K562 (cell line): ENCODE measurements around the gene AP3S2. TPM values are rescaled to one million over a fixed set of nuclear protein-coding genes. Genes with fewer than 3 reads are reported as not detected.

Source experiments
- ATAC-seq: fragments of 200-7000 bp; cut with Tn5 transposase; 3 replicates; pipeline ENCODE4 v1.9.1; 2020; ENCODE audit warnings: moderate library complexity
- BruUV-seq: library from RNA; stranded (reverse); fragments of 400-500 nt; replicated peaks from 2 replicates; lab custom pipeline; 2021; lab: Mats Ljungman, UMichigan
- CTCF ChIA-PET: fragments of 300-600 bp; formaldehyde crosslinking; extraction: SDS; loops from one replicate; lab custom pipeline; 2021; ENCODE audit warnings: low intra/inter-chr PET ratio; lab: Yijun Ruan, JAX
- POLR2A ChIA-PET: fragments of 300-600, 350-650 bp; sonication (Branson Sonifier 250); formaldehyde crosslinking; extraction: SDS; loops from one replicate; lab custom pipeline; 2021; ENCODE audit warnings: antibody characterized with exemption, inconsistent platforms; lab: Yijun Ruan, JAX
- DNase-seq, 4 experiments: peaks; one replicate each; pipeline versions ENCODE4 v3.0.0 to v3.0.0-alpha.2; 2011 to 2018; ENCODE audit warnings: low spot score in 3 of 4, mixed read lengths in 3 of 4; ENCODE audit errors: extremely low read depth in 1 of 4
- FAIRE-seq: peaks from 2 replicates; lab custom pipeline; 2011; peaks lifted over from hg19 to GRCh38; lab: Jason Lieb, UNC
- H2AFZ ChIP-seq: 2 replicates; pipeline ENCODE4 v1.6.0; 2011; ENCODE audit warnings: low read depth, low read length, control low read depth, inconsistent platforms
- H3K27ac ChIP-seq: fragments of 200-600 bp; 3 replicates; pipeline ENCODE4 v1.8.0; 2011; ENCODE audit warnings: low read depth, mild to moderate bottlenecking, control low read depth, inconsistent platforms, low read length, moderate library complexity, mixed read lengths; ENCODE audit errors: extremely low read depth
- H3K27me3 ChIP-seq, 2 experiments: fragments of 300-600 bp in 1 of 2; 2 replicates in 1 of 2; 3 replicates in 1 of 2; pipeline versions ENCODE4 v1.6.0 to v1.8.0; 2011; ENCODE audit warnings: inconsistent platforms in 2 of 2, low read length in 2 of 2, mild to moderate bottlenecking in 1 of 2, mixed read lengths in 1 of 2, moderate library complexity in 1 of 2; ENCODE audit not compliant: control insufficient read depth in 2 of 2, insufficient read depth in 2 of 2
- H3K36me3 ChIP-seq: fragments of 300-600 bp; 3 replicates; pipeline ENCODE4 v1.8.0; 2011; ENCODE audit warnings: mild to moderate bottlenecking, low read length, inconsistent platforms; ENCODE audit not compliant: control insufficient read depth, insufficient read depth
- H3K4me1 ChIP-seq, 2 experiments: fragments of 200-600 bp in 1 of 2; replicated peaks in 1 of 2; 2 replicates in 1 of 2; 3 replicates in 1 of 2; pipeline versions ENCODE4 v1.5.1 to v1.8.0; 2011; ENCODE audit warnings: inconsistent platforms in 2 of 2, low read length in 2 of 2, mild to moderate bottlenecking in 1 of 2, mixed read lengths in 1 of 2, moderate library complexity in 1 of 2; ENCODE audit not compliant: control insufficient read depth in 2 of 2, insufficient read depth in 2 of 2
- H3K4me2 ChIP-seq: 2 replicates; pipeline ENCODE4 v1.6.1; 2011; ENCODE audit warnings: low read length, control low read depth, inconsistent platforms, mixed read lengths; ENCODE audit not compliant: insufficient read depth
- H3K4me3 ChIP-seq: fragments of 200-600 bp; sonication (generic), shearing (Covaris generic); 2 replicates; pipeline ENCODE4 v1.5.1; 2016; ENCODE audit warnings: control low read depth, inconsistent platforms
- H3K79me2 ChIP-seq: fragments of 200-600 bp; 3 replicates; pipeline ENCODE4 v1.8.0; 2011; ENCODE audit warnings: low read length, inconsistent platforms; ENCODE audit not compliant: control insufficient read depth, insufficient read depth
- H3K9ac ChIP-seq, 2 experiments: 2 replicates each; pipeline versions ENCODE4 v1.6.0 to v1.6.1; 2011; ENCODE audit warnings: low read depth in 2 of 2, low read length in 2 of 2, control low read depth in 1 of 2, inconsistent platforms in 1 of 2, mild to moderate bottlenecking in 1 of 2, mixed read lengths in 1 of 2; ENCODE audit not compliant: insufficient read depth in 1 of 2
- H3K9me1 ChIP-seq: one replicate; pipeline ENCODE4 v1.6.0; 2011; ENCODE audit warnings: inconsistent platforms, mild to moderate bottlenecking, low read length, moderate library complexity; ENCODE audit not compliant: control insufficient read depth, insufficient read depth
- H3K9me3 ChIP-seq: replicated peaks from 2 replicates; pipeline ENCODE4 v1.5.1; 2011; ENCODE audit warnings: low read depth, low read length, inconsistent platforms; ENCODE audit not compliant: control insufficient read depth, insufficient read depth
- H4K20me1 ChIP-seq: replicated peaks from 2 replicates; pipeline ENCODE4 v1.6.1; 2011; ENCODE audit warnings: low read length, inconsistent platforms, mixed read lengths; ENCODE audit not compliant: control insufficient read depth, insufficient read depth
- CBX1 ChIP-seq: sonication (generic); IDR thresholded peaks from 2 replicates; pipeline ENCODE4 v1.6.1; 2016; ENCODE audit warnings: antibody characterized with exemption, low read depth, mild to moderate bottlenecking
- CHD1 ChIP-seq: fragments of 200-600 bp; sonication (generic); IDR thresholded peaks from one replicate; pipeline ENCODE4 v1.6.1; 2012; ENCODE audit warnings: mild to moderate bottlenecking, moderate library complexity, low read length, inconsistent platforms
- DPF2 ChIP-seq: fragments of 450-650 bp; IDR thresholded peaks from 2 replicates; pipeline ENCODE4 v1.6.1; 2016
- ETV1 ChIP-seq: fragments of 450-650 bp; conservative IDR thresholded peaks from 2 replicates; pipeline ENCODE4 v1.6.1; 2016; ENCODE audit warnings: missing genetic modification characterization, control low read depth, low read depth, missing compliant biosample characterization
- ETV5 ChIP-seq: sonication (generic); formaldehyde crosslinking; IDR thresholded peaks from 2 replicates; pipeline ENCODE4 v1.4.0; 2020; ENCODE audit warnings: low read depth, mild to moderate bottlenecking, missing genetic modification reagents
- FOXJ3 ChIP-seq: sonication (generic); formaldehyde crosslinking; IDR thresholded peaks from 2 replicates; pipeline ENCODE4 v1.4.0; 2020; ENCODE audit warnings: mild to moderate bottlenecking, missing genetic modification reagents
- FOXK2 ChIP-seq, 2 experiments: fragments of 450-650 bp; IDR thresholded peaks in 1 of 2; conservative IDR thresholded peaks in 1 of 2; 2 replicates each; pipeline ENCODE4 v1.6.1; 2016; ENCODE audit warnings: low read depth in 2 of 2, mild to moderate bottlenecking in 1 of 2
- MEF2A ChIP-seq: IDR thresholded peaks from 2 replicates; pipeline ENCODE4 v1.6.1; 2011; ENCODE audit warnings: low read depth, mild to moderate bottlenecking, low read length, moderate library complexity; ENCODE audit not compliant: control insufficient read depth
- NFXL1 ChIP-seq: fragments of 450-650 bp; formaldehyde crosslinking; IDR thresholded peaks from 2 replicates; pipeline ENCODE4 v1.4.0; 2021; ENCODE audit warnings: mild to moderate bottlenecking
- NONO ChIP-seq, 2 experiments: fragments of 200-400 bp in 1 of 2; fragments of 450-650 bp in 1 of 2; formaldehyde crosslinking in 1 of 2; IDR thresholded peaks; 2 replicates each; pipeline ENCODE4 v1.6.1; 2017; ENCODE audit warnings: low read depth in 2 of 2, mild to moderate bottlenecking in 2 of 2, moderate library complexity in 2 of 2, low read length in 1 of 2
- NR1H2 ChIP-seq: sonication (generic); formaldehyde crosslinking; IDR thresholded peaks from 2 replicates; pipeline ENCODE4 v1.4.0; 2020; ENCODE audit warnings: mild to moderate bottlenecking, missing genetic modification reagents
- NR4A1 ChIP-seq, 2 experiments: fragments of 250-450 bp in 1 of 2; fragments of 450-650 bp in 1 of 2; sonication (Bioruptor Pico) in 1 of 2; IDR thresholded peaks; 2 replicates each; pipeline versions ENCODE4 v1.4.0 to v1.6.1; 2016 to 2020; ENCODE audit warnings: mild to moderate bottlenecking in 2 of 2, missing compliant biosample characterization in 1 of 2, missing genetic modification characterization in 1 of 2, moderate library complexity in 1 of 2
- OTX1 ChIP-seq: fragments of 450-650 bp; formaldehyde crosslinking; IDR thresholded peaks from 2 replicates; pipeline ENCODE4 v1.4.0; 2022; ENCODE audit warnings: mild to moderate bottlenecking
- RNF2 ChIP-seq: sonication (generic); IDR thresholded peaks from 2 replicates; pipeline ENCODE4 v1.6.1; 2016
- ZNF253 ChIP-seq: fragments of 250-450 bp; sonication (Bioruptor Pico); conservative IDR thresholded peaks from 2 replicates; pipeline ENCODE4 v1.6.1; 2021; ENCODE audit warnings: mild to moderate bottlenecking
- ZNF561 ChIP-seq: fragments of 450-650 bp; formaldehyde crosslinking; conservative IDR thresholded peaks from 2 replicates; pipeline ENCODE4 v1.4.0; 2020; ENCODE audit warnings: mild to moderate bottlenecking, moderate library complexity
- WGBS: fragments of 100-300 bp; shearing (Covaris generic); methylation state at CpG from one replicate; pipeline ENCODE4 v1.1.6; 2016; ENCODE audit warnings: low coverage, mixed read lengths; ENCODE audit not compliant: insufficient coverage; ENCODE audit errors: missing lambda C conversion rate; 5-methylcytosine and 5-hydroxymethylcytosine counted together
- in situ Hi-C: fragments of 300-500 bp; cut with MboI; formaldehyde crosslinking; loops from 4 replicates; pipeline ENCODE4 v1.15.0; 2018; ENCODE audit warnings: inconsistent platforms, mixed read lengths
- intact Hi-C: fragments of 100-400 bp; cut with micrococcal nuclease; formaldehyde crosslinking; loops from 2 replicates; pipeline ENCODE4 v1.14.2; 2022
- polyA plus RNA-seq, 8 experiments: library from polyadenylated mRNA; depleted of rRNA in 4 of 8; stranded (reverse) in 5 of 8; unstranded in 3 of 8; fragments of >200 nt; fragmentation: Nextera tagmentation in 2 of 8; fragmentation: Illumina TruSeq in 1 of 8; extraction: Ambion mirVana in 2 of 8; extraction: Trizol in 1 of 8; gene quantifications; 2 replicates each; pipeline versions ENCODE4 v1.2.1 to v1.2.3, GENCODE V29; 2011 to 2014; ENCODE audit warnings: inconsistent platforms in 1 of 8, missing spikeins in 1 of 8
- total RNA-seq, 7 experiments: library from RNA; depleted of rRNA in 6 of 7; stranded (reverse); fragments of >200 nt in 6 of 7; fragmentation: Illumina TruSeq in 2 of 7; extraction: Trizol in 2 of 7; gene quantifications; 2 replicates each; pipeline versions ENCODE4 v1.2.1 to v1.2.3, GENCODE V29; 2011 to 2021; ENCODE audit warnings: low replicate concordance in 1 of 7
- TF ChIP-seq, protein P1 (sequence below): fragments of 450-650 bp; IDR thresholded peaks from 2 replicates; pipeline ENCODE4 v1.6.1; 2016

AP3S2 gene
- total and polyA plus RNA-seq, 9 of the 15 experiments (the other 6 are each of a cell fraction or from before 2014, with no cell fraction given), result 16.4 to 54.1 (median 37.4) TPM

DNA sequence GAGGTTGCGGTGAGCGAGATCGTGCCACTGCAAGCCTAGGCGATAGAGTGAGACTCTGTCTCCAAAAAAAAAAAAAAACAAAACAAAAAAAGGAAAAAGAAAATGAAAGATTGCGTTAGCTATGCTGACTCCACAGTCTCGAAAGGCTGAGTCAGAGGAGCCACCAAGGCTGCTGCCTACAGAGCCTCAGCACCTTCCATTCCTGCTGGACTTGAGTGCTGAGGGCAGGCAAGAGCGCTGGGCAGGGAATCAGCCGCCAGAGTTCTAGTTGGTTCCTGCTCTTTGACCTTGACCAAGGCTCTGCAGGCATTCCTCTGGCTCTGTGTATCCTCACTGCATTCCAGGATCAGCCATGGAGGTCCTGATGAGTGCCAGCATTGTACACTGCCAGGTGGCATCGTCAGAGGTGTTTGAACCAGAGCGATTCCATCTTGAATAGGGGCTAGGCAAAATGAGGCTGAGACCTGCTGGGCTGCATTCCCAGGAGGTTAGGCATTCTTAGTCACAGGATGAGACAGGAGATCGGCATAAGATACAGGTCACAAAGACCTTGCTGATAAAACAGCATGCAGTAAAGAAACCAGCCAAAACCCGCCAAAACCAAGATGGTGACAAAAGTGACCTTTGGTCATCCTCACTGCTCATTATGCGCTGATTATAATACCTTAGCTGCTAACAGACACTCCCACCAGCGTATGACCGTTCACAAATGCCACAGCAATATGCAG is 111.7 kb downstream of the AP3S2 start:
- Histone ChIP-seq H3K9me1 (no peaks in the 10 kb centered on the region), H2AFZ (peak overlapping the region; percentile 86), H3K36me3 (no peaks in the 10 kb centered on the region), H3K9me3 (no peaks in the 10 kb centered on the region), H3K27me3 (no peaks in the 10 kb centered on the region), H3K4me2 (peak overlapping the region; percentile 73), H3K79me2 (no peaks in the 10 kb centered on the region), H3K9ac (peak overlapping the region; percentile 23 to 45; a peak in 3 of 4 replicates), H3K27ac (peak overlapping the region; percentile 77), H3K4me3 (no peak overlapping the region), H4K20me1 (no peaks in the 10 kb centered on the region), H3K4me1 (peaks cover 37 to 43% of the 10 kb centered on the region in 2 experiments)
- ChIA-PET POLR2A (interaction anchor here (0.5 to 1.7 kb wide), 6 partner anchors 12 to 194 kb away, joined by 3 to 5 read pairs (median 4); partner anchors contain the start of genes ANPEP and AP3S2), CTCF (no interaction called here)
- FAIRE-seq (peak; percentile 78), DNase-seq (peak in 1 of 4 experiments; percentile 58), ATAC-seq (peak; percentile 64)
- BruUV-seq, result no TSS peak
- 39% methylated on average over 14 of the region's 15 CpGs for WGBS
- intact Hi-C loops (loop anchor here (2.0 kb wide), 1 partner anchor 33 kb away; the partner anchor contains the start of gene ANPEP), in situ Hi-C loops (loop anchor here (10.0 kb wide), 1 partner anchor 453 kb away; the partner anchor contains the start of genes CIB1 and GDPGP1)
- peak; percentile 88 for TF ChIP-seq ZNF253
- TF ChIP-seq ETV1 (tag), result peak; percentile 75; the same call in 1 of the 2 replicates
- no peak for TF ChIP-seq FOXJ3
- 0 out of 2 replicates have a peak, but pooled peaks have one; percentile 25 for TF ChIP-seq ETV5 (CRISPR knock-in tag)
- TF ChIP-seq ZNF561 (CRISPR knock-in tag), result peak; percentile 87; the same call in 1 of the 2 replicates
- TF ChIP-seq RNF2, result 0 out of 2 replicates have a peak, but pooled peaks have one; percentile 22
- no peak for TF ChIP-seq CHD1
- TF ChIP-seq NONO (IDR thresholded peaks at IDR 0.05; ENCODE audit: low read depth in 2 of 2, low read length in 1 of 2), result no peak
- TF ChIP-seq OTX1 (CRISPR knock-in tag), result peak; percentile 98
- TF ChIP-seq NR4A1 (CRISPR knock-in tag; IDR thresholded peaks at IDR 0.05), result peak; percentile 99
- peak; percentile 99 for TF ChIP-seq NR4A1 (tag; IDR thresholded peaks at IDR 0.05)
- no peak for TF ChIP-seq CBX1
- TF ChIP-seq DPF2, result peak; percentile 67; the same call in 1 of the 2 replicates
- TF ChIP-seq, protein P1, sequence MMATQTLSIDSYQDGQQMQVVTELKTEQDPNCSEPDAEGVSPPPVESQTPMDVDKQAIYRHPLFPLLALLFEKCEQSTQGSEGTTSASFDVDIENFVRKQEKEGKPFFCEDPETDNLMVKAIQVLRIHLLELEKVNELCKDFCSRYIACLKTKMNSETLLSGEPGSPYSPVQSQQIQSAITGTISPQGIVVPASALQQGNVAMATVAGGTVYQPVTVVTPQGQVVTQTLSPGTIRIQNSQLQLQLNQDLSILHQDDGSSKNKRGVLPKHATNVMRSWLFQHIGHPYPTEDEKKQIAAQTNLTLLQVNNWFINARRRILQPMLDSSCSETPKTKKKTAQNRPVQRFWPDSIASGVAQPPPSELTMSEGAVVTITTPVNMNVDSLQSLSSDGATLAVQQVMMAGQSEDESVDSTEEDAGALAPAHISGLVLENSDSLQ, result peak; percentile 90
- TF ChIP-seq FOXK2 (conservative IDR thresholded peaks at IDR 0.05 in 1 of 2, IDR thresholded peaks at IDR 0.05 in 1 of 2; ENCODE audit: low read depth in 2 of 2), result no peak
- TF ChIP-seq NR1H2 (CRISPR knock-in tag), result no peak
- peak; percentile 97 for TF ChIP-seq NFXL1 (CRISPR knock-in tag)
- TF ChIP-seq MEF2A, result no peak
